ENCODE measurements around the gene ARHGEF10L. TPM values are rescaled to one million over a fixed set of nuclear protein-coding genes. Genes with fewer than 3 reads are reported as not detected.

ARHGEF10L gene
- total RNA-seq, 1 donor from 2014 or later, result 24.0 TPM

GRCh38 chr1:17662296-17662695 is 122.8 kb downstream of the ARHGEF10L start:
- Mint-ChIP-seq H3K4me3 (ENCODE audit: unreplicated experiment) (no peak overlapping the region), H3K9me3 (ENCODE audit: unreplicated experiment) (no peaks in the 10 kb centered on the region), H3K36me3 (ENCODE audit: unreplicated experiment) (peaks cover 10% of the 10 kb centered on the region), H3K4me1 (ENCODE audit: unreplicated experiment) (no peaks in the 10 kb centered on the region), H3K27ac (ENCODE audit: unreplicated experiment) (no peak overlapping the region), H3K27me3 (ENCODE audit: unreplicated experiment) (no peaks in the 10 kb centered on the region)
- DNase-seq (ENCODE audit: extremely low spot score, unreplicated experiment), result no peak
- TF ChIP-seq, protein P1, sequence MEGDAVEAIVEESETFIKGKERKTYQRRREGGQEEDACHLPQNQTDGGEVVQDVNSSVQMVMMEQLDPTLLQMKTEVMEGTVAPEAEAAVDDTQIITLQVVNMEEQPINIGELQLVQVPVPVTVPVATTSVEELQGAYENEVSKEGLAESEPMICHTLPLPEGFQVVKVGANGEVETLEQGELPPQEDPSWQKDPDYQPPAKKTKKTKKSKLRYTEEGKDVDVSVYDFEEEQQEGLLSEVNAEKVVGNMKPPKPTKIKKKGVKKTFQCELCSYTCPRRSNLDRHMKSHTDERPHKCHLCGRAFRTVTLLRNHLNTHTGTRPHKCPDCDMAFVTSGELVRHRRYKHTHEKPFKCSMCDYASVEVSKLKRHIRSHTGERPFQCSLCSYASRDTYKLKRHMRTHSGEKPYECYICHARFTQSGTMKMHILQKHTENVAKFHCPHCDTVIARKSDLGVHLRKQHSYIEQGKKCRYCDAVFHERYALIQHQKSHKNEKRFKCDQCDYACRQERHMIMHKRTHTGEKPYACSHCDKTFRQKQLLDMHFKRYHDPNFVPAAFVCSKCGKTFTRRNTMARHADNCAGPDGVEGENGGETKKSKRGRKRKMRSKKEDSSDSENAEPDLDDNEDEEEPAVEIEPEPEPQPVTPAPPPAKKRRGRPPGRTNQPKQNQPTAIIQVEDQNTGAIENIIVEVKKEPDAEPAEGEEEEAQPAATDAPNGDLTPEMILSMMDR (IDR thresholded peaks at IDR 0.05), result no peak

DNA sequence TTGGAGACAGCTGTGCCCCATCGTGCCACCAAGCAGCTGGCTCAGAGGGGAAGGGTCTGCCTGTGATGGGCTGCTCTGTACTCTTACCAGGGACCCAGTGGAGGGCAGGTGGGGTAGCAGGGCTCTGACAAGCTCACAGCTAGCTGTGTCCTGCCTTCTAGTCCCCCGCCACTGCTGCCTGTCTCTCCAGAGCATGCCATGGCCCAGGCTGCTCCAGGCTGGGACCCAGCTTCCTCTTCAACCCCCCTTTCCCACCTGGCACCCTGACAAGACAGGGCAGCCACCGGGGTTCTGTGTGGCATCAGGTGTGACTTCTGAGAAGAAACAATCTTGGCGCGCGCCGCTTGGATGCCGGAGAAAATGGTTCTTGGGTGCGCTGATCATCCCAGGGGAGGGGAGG is 123.3 kb downstream of the ARHGEF10L start:
- no peak overlapping the region for H3K4me3 Mint-ChIP-seq (ENCODE audit: unreplicated experiment)
- no peaks in the 10 kb centered on the region for H3K9me3 Mint-ChIP-seq (ENCODE audit: unreplicated experiment)
- TF ChIP-seq, protein P1 (IDR thresholded peaks at IDR 0.05), result no peak
- no peak overlapping the region for H3K27ac Mint-ChIP-seq (ENCODE audit: unreplicated experiment)
- H3K36me3 Mint-ChIP-seq (ENCODE audit: unreplicated experiment), result peaks cover 7% of the 10 kb centered on the region
- H3K27me3 Mint-ChIP-seq (ENCODE audit: unreplicated experiment), result no peaks in the 10 kb centered on the region
- DNase-seq (ENCODE audit: extremely low spot score, unreplicated experiment), result no peak
- H3K4me1 Mint-ChIP-seq (ENCODE audit: unreplicated experiment), result no peaks in the 10 kb centered on the region

- H3K27ac Mint-ChIP-seq (ENCODE audit: unreplicated experiment), result no peak overlapping the region
- peaks cover 2% of the 10 kb centered on the region for H3K4me1 Mint-ChIP-seq (ENCODE audit: unreplicated experiment)
- no peaks in the 10 kb centered on the region for H3K9me3 Mint-ChIP-seq (ENCODE audit: unreplicated experiment)
- no peak overlapping the region for H3K4me3 Mint-ChIP-seq (ENCODE audit: unreplicated experiment)
- H3K36me3 Mint-ChIP-seq (ENCODE audit: unreplicated experiment), result peaks cover 7% of the 10 kb centered on the region
- TF ChIP-seq, protein P1 (IDR thresholded peaks at IDR 0.05), result no peak
- no peak for DNase-seq (ENCODE audit: extremely low spot score, unreplicated experiment)
- no peaks in the 10 kb centered on the region for H3K27me3 Mint-ChIP-seq (ENCODE audit: unreplicated experiment)
These were observed 124.1 kb downstream of the ARHGEF10L start for GRCh38 chr1:17663646-17664045.

DNA sequence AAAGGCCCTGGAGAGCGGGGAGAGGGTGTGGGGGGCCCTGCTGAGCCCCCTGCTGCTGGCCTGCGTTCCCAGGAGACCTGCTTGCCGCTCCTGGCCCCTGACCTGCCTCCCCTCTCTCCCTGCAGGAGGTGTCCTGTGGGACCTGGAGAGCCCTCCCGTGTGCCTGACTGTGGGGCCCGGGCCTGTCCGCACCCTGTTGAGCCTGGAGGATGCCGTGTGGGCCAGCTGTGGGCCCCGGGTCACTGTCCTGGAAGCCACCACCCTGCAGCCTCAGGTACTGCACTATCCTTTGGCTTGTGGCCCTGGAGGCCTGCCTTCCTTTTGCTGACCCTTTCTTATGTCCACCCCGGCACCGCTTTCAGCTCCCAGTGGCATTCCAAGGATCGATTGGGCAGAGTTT is 124.8 kb downstream of the ARHGEF10L start:
- H3K9me3 Mint-ChIP-seq (ENCODE audit: unreplicated experiment), result no peaks in the 10 kb centered on the region
- peaks cover 4% of the 10 kb centered on the region for H3K4me1 Mint-ChIP-seq (ENCODE audit: unreplicated experiment)
- no peaks in the 10 kb centered on the region for H3K27me3 Mint-ChIP-seq (ENCODE audit: unreplicated experiment)
- H3K36me3 Mint-ChIP-seq (ENCODE audit: unreplicated experiment), result peaks cover 4% of the 10 kb centered on the region
- DNase-seq (ENCODE audit: extremely low spot score, unreplicated experiment), result no peak
- no peak overlapping the region for H3K27ac Mint-ChIP-seq (ENCODE audit: unreplicated experiment)
- H3K4me3 Mint-ChIP-seq (ENCODE audit: unreplicated experiment), result no peak overlapping the region
- TF ChIP-seq, protein P1 (IDR thresholded peaks at IDR 0.05), result no peak

DNA sequence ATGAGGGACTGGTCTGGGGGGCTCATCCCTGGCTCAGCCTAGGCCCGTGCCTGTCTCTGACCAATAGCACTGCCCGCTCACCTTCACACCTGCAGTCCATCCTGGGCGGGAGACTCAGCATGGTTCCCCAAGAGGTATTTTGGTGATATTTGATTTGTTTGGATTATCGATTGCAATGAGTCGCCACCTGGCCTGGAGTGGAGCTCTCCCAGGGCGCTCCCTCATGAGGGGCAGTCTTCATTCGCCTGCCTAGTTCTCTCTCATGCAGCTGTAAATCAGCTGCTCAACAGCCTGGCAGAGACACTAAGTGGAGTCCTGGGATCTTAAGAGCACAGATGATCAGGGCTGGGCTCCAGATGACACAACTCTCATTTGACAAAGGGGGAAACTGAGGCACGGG is 125.6 kb downstream of the ARHGEF10L start:
- Mint-ChIP-seq H3K27me3 (ENCODE audit: unreplicated experiment) (no peaks in the 10 kb centered on the region), H3K4me1 (ENCODE audit: unreplicated experiment) (peaks cover 6% of the 10 kb centered on the region), H3K36me3 (ENCODE audit: unreplicated experiment) (peaks cover 6% of the 10 kb centered on the region), H3K9me3 (ENCODE audit: unreplicated experiment) (no peaks in the 10 kb centered on the region), H3K4me3 (ENCODE audit: unreplicated experiment) (no peak overlapping the region), H3K27ac (ENCODE audit: unreplicated experiment) (no peak overlapping the region)
- DNase-seq (ENCODE audit: extremely low spot score, unreplicated experiment), result no peak
- TF ChIP-seq, protein P1 (IDR thresholded peaks at IDR 0.05), result no peak

Data from osteocyte (in vitro differentiated cells).